ENCODE data around the gene FYB2.

The FYB2 gene

DNA sequence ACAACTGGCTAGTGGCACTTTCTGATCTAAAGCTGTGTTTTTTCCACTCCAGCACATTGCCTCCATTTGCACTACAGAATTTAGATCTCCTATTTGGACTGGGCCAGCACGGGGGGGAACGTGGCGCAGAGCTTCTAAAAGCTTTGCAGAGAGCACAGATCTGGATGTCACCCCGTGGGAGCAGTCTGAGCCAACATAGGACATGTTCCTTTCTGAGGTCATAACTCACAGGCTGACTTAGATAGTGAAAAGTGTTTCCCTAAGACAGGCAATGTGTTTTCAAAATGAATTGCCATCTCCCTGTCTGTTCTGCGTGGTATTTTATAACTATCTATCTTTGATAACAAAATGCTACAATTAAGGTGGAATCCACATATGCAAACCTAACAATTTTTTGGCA, 31.7 kb upstream of the FYB2 start:
- Histone ChIP-seq H3K4me3 (ENCODE audit: low read length) (no peak overlapping the region), H3K9ac (ENCODE audit: low read depth, low read length) (no peak overlapping the region), H3K4me1 (ENCODE audit: insufficient read depth, low read length) (peaks cover 16% of the 10 kb centered on the region; the same call in 1 of the 2 replicates), H3K27ac (ENCODE audit: low read depth, low read length) (no peak overlapping the region), H3K27me3 (ENCODE audit: insufficient read depth, low read length) (no peaks in the 10 kb centered on the region), H3K9me3 (ENCODE audit: insufficient read depth, low read depth, low read length) (no peaks in the 10 kb centered on the region), H3K36me3 (ENCODE audit: insufficient read depth, low read length) (no peaks in the 10 kb centered on the region)
- WGBS = 93% methylated on average over 5 of the region's 5 CpGs

DNA sequence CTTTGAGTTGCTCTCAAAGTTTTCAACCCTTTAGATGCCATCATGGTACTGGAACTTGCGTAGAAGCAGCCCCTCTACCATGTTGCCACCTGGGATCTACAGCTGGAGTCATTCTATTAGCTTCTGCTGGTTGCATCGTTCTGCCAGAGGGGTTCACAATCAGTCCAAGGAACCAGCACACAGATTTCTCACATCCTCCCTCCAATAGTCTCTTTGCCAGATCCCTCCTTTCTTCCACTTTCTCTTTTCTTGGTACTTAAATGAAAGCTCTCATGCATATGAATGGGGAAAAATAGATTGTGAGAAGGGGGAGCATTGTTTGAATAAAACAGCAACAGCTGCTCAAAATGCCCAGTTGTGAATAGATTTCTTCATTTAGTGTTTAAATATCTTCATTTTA, 31.2 kb upstream of the FYB2 start:
- Histone ChIP-seq H3K4me3 (ENCODE audit: low read length) (no peak overlapping the region), H3K27me3 (ENCODE audit: insufficient read depth, low read length) (no peaks in the 10 kb centered on the region), H3K9me3 (ENCODE audit: insufficient read depth, low read depth, low read length) (no peaks in the 10 kb centered on the region), H3K4me1 (ENCODE audit: insufficient read depth, low read length) (peaks cover 16% of the 10 kb centered on the region; the same call in 1 of the 2 replicates), H3K27ac (ENCODE audit: low read depth, low read length) (no peak overlapping the region), H3K36me3 (ENCODE audit: insufficient read depth, low read length) (no peaks in the 10 kb centered on the region), H3K9ac (ENCODE audit: low read depth, low read length) (no peak overlapping the region)
- 94% methylated on average over 2 of the region's 2 CpGs for WGBS

DNA sequence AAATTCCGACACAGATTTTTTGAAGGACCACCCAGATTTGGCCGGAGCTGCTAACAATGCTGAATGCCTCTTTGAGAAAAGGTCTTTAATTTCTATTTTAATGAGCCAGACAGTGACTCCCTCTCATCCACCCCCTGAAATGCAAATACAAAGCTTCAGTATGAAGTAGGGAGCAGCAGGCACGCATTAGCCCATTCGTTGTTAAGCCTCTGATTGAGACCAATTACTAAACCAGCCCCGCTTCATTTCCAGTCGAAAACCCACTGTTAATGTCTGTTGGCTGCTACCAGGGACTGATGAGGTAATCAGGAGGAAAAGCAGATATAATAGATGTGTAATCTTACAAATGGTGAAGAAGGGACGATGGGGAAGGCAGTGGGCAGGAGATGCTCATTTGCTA, 30.5 kb upstream of the FYB2 start:
- 76% methylated on average over 7 of the region's 7 CpGs for whole genome bisulfite sequencing
- H3K27ac ChIP-seq (ENCODE audit: low read depth, low read length) = no peak overlapping the region
- H3K4me3 ChIP-seq (ENCODE audit: low read length) = no peak overlapping the region
- no peaks in the 10 kb centered on the region for H3K27me3 ChIP-seq (ENCODE audit: insufficient read depth, low read length)
- no peak overlapping the region for H3K9ac ChIP-seq (ENCODE audit: low read depth, low read length)
- H3K36me3 ChIP-seq (ENCODE audit: insufficient read depth, low read length) = no peaks in the 10 kb centered on the region
- no peaks in the 10 kb centered on the region for H3K9me3 ChIP-seq (ENCODE audit: insufficient read depth, low read depth, low read length)
- peaks cover 21% of the 10 kb centered on the region; the same call in 1 of the 2 replicates for H3K4me1 ChIP-seq (ENCODE audit: insufficient read depth, low read length)

DNA sequence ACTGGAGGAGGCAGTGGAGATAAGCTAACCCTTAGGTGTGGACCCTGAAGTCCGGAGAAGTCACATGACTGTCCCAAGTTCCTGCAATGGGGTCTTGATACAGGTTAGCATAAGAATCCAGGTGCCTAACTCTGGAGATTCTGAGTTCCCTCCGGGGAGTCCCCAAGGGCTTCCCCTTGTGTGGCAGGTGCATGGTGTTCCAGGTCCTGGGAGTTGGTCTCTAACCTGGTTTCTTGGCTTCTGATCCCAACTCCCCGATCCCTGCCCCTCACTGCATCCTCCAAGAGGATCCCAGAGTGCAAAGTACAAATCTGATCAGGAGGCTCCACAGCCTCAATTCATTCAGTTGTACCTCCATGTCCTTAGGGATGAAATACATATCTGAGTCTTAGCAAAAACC, 26.1 kb upstream of the FYB2 start:
- 94% methylated on average over 3 of the region's 3 CpGs for WGBS
- Histone ChIP-seq H3K27ac (ENCODE audit: low read depth, low read length) (no peak overlapping the region), H3K4me3 (ENCODE audit: low read length) (no peak overlapping the region), H3K27me3 (ENCODE audit: insufficient read depth, low read length) (no peaks in the 10 kb centered on the region), H3K9ac (ENCODE audit: low read depth, low read length) (no peak overlapping the region), H3K9me3 (ENCODE audit: insufficient read depth, low read depth, low read length) (no peaks in the 10 kb centered on the region), H3K4me1 (ENCODE audit: insufficient read depth, low read length) (peaks cover 22% of the 10 kb centered on the region; the same call in 1 of the 2 replicates), H3K36me3 (ENCODE audit: insufficient read depth, low read length) (no peaks in the 10 kb centered on the region)

DNA sequence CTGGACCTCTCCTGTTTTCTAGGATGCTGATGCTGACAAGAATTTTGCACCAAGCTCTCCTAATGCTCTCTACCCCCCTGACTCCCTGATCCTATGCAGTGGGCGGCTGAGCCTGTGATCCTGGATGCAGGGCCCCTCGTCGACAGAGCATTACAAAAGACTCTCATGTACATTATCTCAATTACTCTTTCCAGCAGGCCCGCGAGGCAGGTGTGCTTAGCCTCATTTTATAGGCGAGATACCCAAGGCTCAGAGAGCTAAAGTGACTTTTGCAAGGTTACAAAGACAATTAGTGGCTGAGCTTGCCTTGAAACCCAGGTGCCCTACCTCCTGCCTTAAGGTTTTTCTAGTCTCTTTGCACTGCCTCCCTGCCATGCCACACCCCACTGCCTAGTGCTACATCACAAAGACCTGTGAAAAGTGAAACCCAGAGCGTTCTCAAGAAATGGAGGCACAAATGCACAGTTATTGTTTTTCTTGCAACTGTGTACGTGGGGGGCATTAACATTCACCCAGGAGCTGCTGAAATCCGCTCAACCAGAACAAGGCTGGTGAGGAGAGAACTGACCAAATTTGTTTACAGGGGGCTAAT, 25.4 kb upstream of the FYB2 start:
- WGBS = 46% methylated on average over 9 of the region's 9 CpGs
- no peak overlapping the region for H3K4me3 ChIP-seq (ENCODE audit: low read length)
- H3K27me3 ChIP-seq (ENCODE audit: insufficient read depth, low read length) = no peaks in the 10 kb centered on the region
- no peak overlapping the region for H3K27ac ChIP-seq (ENCODE audit: low read depth, low read length)
- no peaks in the 10 kb centered on the region for H3K9me3 ChIP-seq (ENCODE audit: insufficient read depth, low read depth, low read length)
- no peak overlapping the region for H3K9ac ChIP-seq (ENCODE audit: low read depth, low read length)
- H3K36me3 ChIP-seq (ENCODE audit: insufficient read depth, low read length) = no peaks in the 10 kb centered on the region
- H3K4me1 ChIP-seq (ENCODE audit: insufficient read depth, low read length) = peaks cover 15% of the 10 kb centered on the region; the same call in 1 of the 2 replicates

DNA sequence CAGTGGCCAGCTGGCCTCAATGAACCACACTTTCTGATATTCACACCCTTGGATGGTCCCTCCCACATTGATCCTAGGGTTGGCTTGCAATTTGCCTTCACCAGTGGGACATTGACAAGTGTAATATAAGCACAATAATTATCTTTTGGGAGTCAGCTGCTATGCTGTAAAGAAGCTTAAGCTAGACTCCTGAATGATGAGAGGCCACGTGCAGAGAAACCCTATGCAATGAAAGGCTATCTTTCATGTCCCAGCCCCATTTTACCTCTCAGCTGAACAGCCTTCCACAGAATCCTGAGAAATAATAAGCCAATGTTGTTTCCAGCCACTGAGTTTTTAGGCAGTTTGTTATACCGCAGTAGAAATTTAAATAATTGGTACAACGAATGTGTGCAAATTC, 24.3 kb upstream of the FYB2 start:
- Histone ChIP-seq H3K36me3 (ENCODE audit: insufficient read depth, low read length) (no peaks in the 10 kb centered on the region), H3K4me1 (ENCODE audit: insufficient read depth, low read length) (peaks cover 10% of the 10 kb centered on the region; the same call in 1 of the 2 replicates), H3K27ac (ENCODE audit: low read depth, low read length) (no peak overlapping the region), H3K4me3 (ENCODE audit: low read length) (no peak overlapping the region), H3K9me3 (ENCODE audit: insufficient read depth, low read depth, low read length) (no peaks in the 10 kb centered on the region), H3K27me3 (ENCODE audit: insufficient read depth, low read length) (no peaks in the 10 kb centered on the region), H3K9ac (ENCODE audit: low read depth, low read length) (no peak overlapping the region)
- 98% methylated on average over 3 of the region's 3 CpGs for WGBS

DNA sequence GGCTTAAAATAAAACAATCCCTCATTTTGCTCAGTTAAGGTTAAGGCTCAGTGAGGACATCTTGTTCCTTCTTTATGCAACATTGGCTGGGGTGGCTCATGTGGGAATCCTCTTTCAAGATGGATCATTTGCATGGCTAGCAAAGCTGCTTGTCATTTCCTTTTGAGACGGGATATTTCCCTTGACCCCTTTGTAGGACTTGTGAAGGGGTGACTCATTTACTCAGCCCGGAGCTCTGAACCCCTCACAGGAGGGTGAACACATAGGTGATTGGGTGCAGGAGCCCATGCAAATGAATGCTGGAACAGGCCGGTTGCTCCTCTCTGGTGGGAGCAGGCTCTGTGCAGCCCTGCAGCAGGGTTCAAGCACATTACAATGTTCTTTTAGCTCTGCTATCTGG, 19.6 kb upstream of the FYB2 start:
- no peaks in the 10 kb centered on the region for H3K36me3 ChIP-seq (ENCODE audit: insufficient read depth, low read length)
- 80% methylated on average over 3 of the region's 3 CpGs for WGBS
- no peak overlapping the region for H3K9ac ChIP-seq (ENCODE audit: low read depth, low read length)
- H3K27me3 ChIP-seq (ENCODE audit: insufficient read depth, low read length) = no peaks in the 10 kb centered on the region
- H3K4me3 ChIP-seq (ENCODE audit: low read length) = no peak overlapping the region
- no peak overlapping the region for H3K27ac ChIP-seq (ENCODE audit: low read depth, low read length)
- peaks cover 6% of the 10 kb centered on the region; the same call in 1 of the 2 replicates for H3K4me1 ChIP-seq (ENCODE audit: insufficient read depth, low read length)
- H3K9me3 ChIP-seq (ENCODE audit: insufficient read depth, low read depth, low read length) = no peaks in the 10 kb centered on the region

DNA sequence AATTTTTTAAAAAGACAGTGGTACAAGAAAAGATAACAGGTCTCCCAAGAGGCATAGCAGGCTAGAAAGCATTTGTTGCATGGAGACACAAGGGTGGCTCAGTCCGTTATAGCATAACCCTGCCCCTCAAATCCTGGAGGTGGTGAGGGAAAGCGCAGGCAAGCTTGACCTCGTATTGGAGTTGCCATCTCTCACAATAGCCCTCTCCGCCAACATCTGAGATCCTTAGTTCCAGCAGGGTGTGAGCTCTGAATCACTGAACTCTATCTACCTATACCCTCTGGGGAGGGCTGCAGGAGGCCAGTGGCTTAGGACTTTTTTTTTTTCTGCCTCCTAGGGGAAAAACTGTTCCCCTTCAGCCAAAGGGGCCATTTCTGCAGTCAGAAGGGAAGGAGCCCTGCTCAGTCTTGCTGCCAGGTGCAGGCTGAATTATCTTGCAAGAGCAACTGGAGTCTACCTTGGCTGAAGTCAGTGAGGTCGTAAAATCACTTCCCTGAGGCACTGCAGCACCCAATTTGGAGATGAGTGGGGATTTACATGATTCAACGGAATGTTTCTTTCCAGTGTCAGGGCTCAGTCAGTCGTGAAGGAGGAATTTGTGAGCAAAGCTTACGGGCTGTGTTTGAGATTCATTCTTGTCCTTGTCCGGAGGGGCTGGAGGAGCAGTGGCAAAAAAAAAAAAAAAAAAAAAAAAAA, 18.2 kb upstream of the FYB2 start:
- H3K27ac ChIP-seq (ENCODE audit: low read depth, low read length) = no peak overlapping the region
- WGBS = 71% methylated on average over 9 of the region's 9 CpGs
- no peaks in the 10 kb centered on the region for H3K36me3 ChIP-seq (ENCODE audit: insufficient read depth, low read length)
- no peak overlapping the region for H3K9ac ChIP-seq (ENCODE audit: low read depth, low read length)
- H3K4me1 ChIP-seq (ENCODE audit: insufficient read depth, low read length) = peaks cover 6% of the 10 kb centered on the region; the same call in 1 of the 2 replicates
- H3K4me3 ChIP-seq (ENCODE audit: low read length) = no peak overlapping the region
- H3K27me3 ChIP-seq (ENCODE audit: insufficient read depth, low read length) = no peaks in the 10 kb centered on the region
- H3K9me3 ChIP-seq (ENCODE audit: insufficient read depth, low read depth, low read length) = no peaks in the 10 kb centered on the region

DNA sequence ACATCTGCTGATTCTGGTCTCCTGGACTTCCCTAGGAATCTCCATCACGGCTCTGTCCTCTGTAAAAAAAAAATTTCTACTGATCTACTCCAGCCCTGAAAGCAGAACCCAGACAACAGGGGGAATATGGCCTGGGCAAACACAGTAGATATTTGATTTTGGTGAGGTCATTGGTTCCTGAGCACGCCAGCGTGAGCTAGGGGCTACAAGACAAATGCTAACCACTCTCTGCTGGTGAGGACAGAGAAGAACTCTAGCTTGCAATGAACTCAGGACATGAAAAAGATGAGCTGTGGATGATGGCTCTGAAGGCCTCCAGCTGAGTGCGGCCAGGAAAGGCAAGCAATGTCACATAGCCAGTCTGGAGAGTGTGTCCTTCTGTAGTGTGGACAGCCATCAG, 17.2 kb upstream of the FYB2 start:
- H3K4me3 ChIP-seq (ENCODE audit: low read length) = no peak overlapping the region
- 93% methylated on average over 4 of the region's 4 CpGs for WGBS
- peaks cover 6% of the 10 kb centered on the region; the same call in 1 of the 2 replicates for H3K4me1 ChIP-seq (ENCODE audit: insufficient read depth, low read length)
- no peaks in the 10 kb centered on the region for H3K9me3 ChIP-seq (ENCODE audit: insufficient read depth, low read depth, low read length)
- no peaks in the 10 kb centered on the region for H3K27me3 ChIP-seq (ENCODE audit: insufficient read depth, low read length)
- H3K27ac ChIP-seq (ENCODE audit: low read depth, low read length) = no peak overlapping the region
- H3K9ac ChIP-seq (ENCODE audit: low read depth, low read length) = no peak overlapping the region
- no peaks in the 10 kb centered on the region for H3K36me3 ChIP-seq (ENCODE audit: insufficient read depth, low read length)

DNA sequence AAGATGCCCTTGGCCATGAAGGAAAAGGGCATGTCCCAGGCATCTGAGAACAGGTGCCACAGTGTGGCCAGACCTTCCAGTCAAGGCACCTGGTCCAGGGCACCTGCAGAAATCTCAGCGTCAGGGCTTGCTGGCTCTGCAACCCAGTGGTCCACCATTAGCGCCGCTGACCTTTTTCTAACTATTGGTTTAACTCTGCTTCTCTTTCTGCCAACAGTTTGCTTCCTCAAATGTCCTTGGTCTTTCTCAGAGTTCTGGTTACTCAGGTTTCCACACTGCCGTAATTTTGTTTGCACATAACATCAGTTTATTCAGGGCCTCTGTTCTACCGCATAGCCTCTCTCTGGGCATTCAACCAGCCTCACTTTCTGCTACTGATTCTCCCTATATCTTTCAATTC, 16.5 kb upstream of the FYB2 start:
- no peaks in the 10 kb centered on the region for H3K9me3 ChIP-seq (ENCODE audit: insufficient read depth, low read depth, low read length)
- H3K36me3 ChIP-seq (ENCODE audit: insufficient read depth, low read length) = no peaks in the 10 kb centered on the region
- no peak overlapping the region for H3K9ac ChIP-seq (ENCODE audit: low read depth, low read length)
- H3K27ac ChIP-seq (ENCODE audit: low read depth, low read length) = no peak overlapping the region
- H3K4me1 ChIP-seq (ENCODE audit: insufficient read depth, low read length) = peaks cover 6% of the 10 kb centered on the region; the same call in 1 of the 2 replicates
- WGBS = 94% methylated on average over 5 of the region's 5 CpGs
- H3K4me3 ChIP-seq (ENCODE audit: low read length) = no peak overlapping the region
- H3K27me3 ChIP-seq (ENCODE audit: insufficient read depth, low read length) = no peaks in the 10 kb centered on the region

DNA sequence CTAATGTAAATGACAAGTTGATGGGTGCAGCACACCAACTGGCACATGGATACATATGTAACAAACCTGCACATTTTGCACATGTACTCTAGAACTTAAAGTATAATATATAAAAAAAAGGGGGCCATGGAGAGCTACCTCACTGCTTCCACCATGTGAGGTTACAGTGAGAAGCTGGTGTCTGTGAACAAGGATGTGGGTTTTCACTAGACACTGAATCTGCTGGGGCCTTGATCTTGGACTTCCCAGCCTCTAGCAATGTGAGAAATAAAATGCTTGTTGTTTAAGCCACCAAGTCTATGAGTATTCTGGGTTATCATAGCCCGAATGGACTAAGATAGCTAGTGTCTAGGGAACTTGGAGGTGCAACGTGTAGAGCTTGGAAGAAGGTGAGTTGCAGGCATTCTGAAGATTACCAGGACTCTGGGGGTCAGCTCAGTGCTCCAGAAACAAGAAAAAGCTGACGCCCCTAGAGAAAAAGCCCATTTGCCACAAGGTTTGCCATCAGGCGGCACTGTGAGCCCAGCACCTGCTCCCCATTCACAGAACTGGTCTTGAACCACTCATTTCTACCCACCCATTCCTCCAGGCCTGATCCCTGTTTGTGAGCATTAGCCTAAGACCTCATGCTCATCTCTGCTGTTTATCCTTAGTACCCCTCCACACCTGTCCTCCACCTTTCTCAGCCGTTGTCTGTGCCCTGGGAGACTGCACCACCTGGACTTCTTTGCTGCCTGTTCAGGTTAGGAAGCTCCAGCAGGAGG, 15.1 kb upstream of the FYB2 start:
- no peaks in the 10 kb centered on the region for H3K9me3 ChIP-seq (ENCODE audit: insufficient read depth, low read depth, low read length)
- no peak overlapping the region for H3K4me3 ChIP-seq (ENCODE audit: low read length)
- no peak overlapping the region for H3K9ac ChIP-seq (ENCODE audit: low read depth, low read length)
- H3K36me3 ChIP-seq (ENCODE audit: insufficient read depth, low read length) = no peaks in the 10 kb centered on the region
- 91% methylated on average over 5 of the region's 5 CpGs for WGBS
- no peaks in the 10 kb centered on the region for H3K27me3 ChIP-seq (ENCODE audit: insufficient read depth, low read length)
- H3K27ac ChIP-seq (ENCODE audit: low read depth, low read length) = no peak overlapping the region
- peaks cover 6% of the 10 kb centered on the region; the same call in 1 of the 2 replicates for H3K4me1 ChIP-seq (ENCODE audit: insufficient read depth, low read length)

All from HUES64 (cell line).